NCI-H226 (cell line): ENCODE results near the gene TIPRL.

Source experiments
- DNase-seq: peaks from one replicate; pipeline ENCODE4 v3.0.0-alpha.2; 2015

Gene TIPRL

DNA sequence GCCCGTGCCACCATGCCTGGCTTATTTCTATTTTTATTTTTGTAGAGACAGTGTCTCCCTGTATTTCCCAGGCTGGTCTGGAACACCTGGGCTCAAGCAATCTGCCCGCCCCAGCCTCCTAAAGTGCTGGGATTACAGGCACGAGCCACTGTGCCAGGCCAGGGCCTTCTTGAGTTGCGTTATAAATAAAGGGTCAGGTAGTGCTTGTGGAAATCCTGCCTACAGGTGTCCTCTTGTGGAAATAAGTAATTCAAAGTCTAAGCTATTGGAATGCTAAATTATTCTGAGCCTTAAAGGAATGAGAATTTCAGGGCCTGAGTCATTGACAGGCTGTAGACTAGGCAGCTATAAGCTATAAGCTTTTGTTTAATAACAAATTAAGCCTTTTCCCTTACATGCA is 38.9 kb downstream of the TIPRL start:
- DNase-seq = no peak

DNA sequence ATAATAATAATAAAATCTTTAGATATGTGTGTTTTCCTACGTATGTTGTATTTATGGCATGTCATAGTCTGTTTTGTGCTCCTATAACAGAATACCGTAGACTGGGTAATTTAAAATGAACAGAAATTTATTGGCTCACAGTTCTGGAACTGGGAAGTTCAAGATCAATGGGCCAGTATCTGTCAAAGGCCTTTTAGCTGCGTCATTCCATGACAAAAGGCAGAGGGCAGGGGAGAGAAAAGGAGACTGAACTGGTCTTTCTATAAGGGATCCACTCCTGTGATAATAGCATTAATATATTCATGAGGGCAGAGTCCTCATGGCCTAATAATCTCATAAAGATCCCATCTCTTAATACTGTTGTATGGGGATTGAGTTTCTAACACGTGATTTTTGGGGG is 39.9 kb downstream of the TIPRL start:
- no peak for DNase-seq

DNA sequence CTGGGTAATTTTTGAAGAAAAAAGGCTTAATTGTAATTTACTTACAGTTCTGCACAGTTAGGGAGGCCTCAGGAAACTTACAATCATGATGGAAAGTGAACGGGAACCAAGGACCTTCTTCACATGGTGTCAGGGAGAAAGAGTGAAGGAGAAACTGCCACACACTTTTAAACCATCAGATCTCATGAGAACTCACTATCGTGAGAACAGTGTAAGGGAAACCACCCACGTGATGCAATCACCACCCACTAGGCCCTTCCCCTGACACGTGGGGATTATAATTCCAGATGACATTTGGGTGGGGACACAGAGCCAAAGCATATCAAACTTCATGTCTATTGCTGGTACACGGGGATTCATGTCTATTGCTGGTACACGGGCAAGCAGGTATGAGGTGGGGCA is 41.7 kb downstream of the TIPRL start:
- DNase-seq = no peak

DNA sequence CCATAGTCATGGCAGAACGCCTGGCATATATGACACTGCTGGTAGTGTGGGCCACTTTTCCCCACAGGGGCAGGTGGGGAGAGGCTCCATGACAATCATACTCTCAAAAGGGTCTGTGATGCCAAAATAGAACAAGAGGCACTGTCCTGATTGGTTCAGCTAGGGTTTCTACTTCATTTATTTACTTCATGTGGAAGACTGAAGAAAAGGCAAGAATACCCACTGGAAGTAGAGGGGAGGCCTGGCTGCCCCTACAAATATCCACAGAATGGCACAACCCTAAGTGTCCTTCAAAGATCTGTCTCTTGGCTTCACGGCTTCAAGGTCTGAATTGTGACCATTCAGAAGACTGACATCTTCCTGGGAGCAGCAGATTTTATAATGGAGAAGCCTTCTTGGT is 42.5 kb downstream of the TIPRL start:
- no peak for DNase-seq

DNA sequence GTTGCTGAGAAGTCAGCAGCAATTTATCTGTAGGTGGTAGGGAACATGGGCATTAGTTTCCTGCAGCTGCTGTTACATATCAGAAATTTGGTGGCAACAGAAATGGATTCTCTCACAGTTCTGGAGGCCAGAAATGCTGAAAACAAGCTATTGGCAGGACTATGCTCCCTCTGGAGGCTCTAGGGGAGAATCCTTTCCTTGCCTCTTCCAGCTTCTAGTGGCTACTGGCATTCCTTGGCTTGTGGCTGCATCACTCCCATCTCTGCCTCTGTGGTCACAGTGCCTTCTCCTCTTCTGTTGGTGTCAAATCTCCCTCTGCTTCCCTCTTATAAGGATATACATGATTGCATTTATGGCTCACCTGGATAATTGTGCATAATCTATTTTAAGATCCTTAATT is 44.5 kb downstream of the TIPRL start:
- no peak for DNase-seq

DNA sequence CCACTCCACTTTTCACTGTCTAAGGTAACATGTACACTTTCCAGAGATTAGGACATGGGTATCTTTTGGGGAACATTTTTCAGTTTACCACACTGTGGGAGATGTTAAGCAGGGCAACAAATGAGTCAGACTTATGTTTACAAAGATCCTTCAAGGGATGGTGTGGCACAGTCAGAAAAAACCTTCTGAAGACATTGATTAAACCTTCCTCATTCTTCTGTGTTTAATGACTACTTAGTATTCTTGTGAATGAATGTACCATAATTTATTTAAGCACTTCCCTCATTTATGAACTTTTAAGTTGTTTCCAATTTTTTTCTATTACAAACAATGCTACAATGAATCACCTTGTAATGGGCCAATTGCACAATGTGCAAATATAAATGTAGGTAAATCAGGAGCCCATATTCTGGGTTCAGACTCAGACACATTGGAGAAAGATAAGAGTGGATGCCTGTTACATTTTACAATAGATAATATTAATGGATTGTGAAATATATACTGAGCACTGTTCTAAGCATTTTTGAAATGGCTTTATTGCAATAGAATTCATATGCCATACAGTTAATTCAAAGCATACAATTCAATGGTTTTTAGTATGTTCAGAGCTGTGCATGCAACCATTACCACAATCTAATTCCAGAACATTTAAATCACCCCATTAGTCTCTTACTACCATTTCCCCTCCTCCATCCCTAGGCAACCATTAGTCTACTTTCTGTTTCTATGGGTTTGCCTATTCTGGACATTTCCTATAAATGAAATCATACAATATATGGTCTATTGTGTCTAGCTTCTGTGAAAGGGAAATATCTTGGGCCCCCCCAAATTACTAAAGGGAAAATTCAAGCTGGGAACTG is 45.1 kb downstream of the TIPRL start:
- DNase-seq = peak; percentile 34

DNA sequence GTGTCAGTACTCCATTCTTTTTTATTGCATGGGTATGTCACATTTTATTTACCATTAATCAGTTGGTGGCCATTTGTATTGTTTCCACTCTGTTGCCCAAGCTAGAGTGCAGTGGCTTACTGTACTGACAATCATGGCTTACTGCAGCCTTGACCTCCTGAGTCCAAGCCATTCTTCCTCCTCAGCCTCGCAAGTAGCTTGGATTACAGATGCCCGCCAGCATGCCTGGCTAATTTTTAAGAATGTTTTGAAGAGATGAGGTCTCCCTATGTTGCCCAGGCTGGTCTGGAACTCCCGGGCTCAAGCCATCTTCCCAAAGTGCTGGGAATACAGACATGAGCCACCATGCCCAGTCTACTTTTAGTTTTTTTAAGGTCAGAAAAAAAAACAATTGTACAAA is 46.2 kb downstream of the TIPRL start:
- DNase-seq = no peak

DNA sequence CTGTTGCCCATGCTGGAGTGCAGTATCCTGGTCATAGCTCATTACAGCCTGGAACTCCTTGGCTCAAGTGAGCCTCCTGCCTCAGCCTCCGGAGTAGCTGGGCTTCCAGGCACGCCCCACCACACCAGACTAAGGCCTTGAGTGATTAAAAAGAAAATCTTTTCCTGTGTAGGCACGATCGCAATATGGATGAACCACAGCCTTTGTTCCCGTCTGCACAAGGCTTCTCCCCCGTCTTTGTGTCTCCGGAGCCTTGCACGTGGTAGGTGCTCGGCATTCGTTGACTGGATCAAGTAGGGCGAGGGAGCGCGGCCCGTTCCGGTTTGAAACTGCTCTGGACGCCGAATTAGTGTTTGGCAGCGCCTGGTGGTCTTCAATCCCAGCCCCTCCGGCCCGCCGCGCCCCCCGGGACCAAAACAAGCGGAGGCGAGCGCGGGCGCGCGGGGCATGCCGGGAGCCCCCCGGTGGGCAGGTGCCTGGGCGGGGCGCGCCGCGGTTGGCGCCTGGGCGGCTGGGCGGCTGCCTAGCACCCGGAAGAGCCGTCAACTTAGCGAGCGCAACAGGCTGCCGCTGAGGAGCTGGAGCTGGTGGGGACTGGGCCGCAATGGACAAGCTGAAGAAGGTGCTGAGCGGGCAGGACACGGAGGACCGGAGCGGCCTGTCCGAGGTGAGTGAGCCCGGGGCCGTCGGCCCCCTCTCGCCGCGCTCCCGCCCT is 46.9 kb downstream of the TIPRL start, which contains the start of gene SFT2D2:
SFT2D2 (plus strand) TSS at position 529 of the 715 bp plus-strand sequence; CDS start at position 605, 76 bp downstream.
- DNase-seq = peak; percentile 81

DNA sequence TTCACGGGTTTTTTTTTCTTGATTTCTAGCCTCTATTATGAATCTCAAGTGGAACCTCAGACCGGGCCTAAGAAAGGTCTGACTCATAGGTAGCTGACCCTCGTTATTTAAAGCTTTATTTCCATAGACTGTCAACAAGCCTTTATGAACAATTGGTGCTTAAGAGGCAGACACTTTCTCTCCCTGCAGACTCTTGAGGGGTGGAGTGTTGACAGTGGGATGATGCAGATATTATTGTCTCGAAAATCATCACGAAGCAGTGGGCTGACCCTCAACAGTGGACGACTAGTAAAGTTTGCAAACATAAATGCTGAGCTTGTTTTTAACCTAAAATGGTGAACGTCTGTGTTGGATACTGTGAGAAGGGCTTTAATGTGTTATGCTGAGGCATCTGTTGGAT is 48.9 kb downstream of the TIPRL start:
- no peak for DNase-seq

DNA sequence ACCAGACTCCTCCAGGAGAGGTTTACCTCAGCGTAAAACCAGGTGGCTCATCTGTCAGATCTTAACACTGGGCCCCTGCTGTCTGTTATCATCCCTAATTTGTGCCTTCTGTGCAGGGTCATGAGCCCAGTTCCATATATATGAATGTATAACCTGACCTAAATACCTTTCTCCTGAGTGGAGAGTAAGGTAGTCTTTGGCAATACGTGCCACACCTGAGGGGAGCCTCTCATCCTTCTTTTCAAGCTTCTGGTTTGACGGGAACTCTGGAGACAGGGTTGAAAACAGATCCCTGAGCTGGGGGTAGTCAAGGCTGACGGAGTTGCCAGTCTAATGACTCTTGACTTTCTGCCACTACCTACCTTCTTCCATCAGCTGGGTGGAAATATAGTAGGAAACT is 51.1 kb downstream of the TIPRL start:
- DNase-seq = no peak

DNA sequence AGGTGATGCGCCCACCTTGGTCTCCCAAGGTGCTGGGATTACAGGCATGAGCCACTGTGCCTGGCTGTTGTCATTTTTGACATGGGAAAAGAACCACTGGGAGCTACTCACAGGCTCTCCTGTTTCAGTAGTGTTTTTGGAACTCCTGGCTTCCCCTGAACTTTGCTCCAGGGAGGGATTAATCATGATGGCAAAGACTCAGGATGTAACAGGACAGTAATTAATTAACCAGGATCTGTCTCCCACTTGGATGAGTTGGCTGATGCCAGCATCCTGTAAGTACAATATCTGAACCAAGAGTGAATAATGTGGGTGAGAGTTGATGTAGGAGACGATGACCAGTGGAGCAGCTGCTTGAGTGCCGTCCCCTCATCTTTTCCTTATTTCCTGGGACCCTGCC is 51.9 kb downstream of the TIPRL start:
- DNase-seq = no peak

DNA sequence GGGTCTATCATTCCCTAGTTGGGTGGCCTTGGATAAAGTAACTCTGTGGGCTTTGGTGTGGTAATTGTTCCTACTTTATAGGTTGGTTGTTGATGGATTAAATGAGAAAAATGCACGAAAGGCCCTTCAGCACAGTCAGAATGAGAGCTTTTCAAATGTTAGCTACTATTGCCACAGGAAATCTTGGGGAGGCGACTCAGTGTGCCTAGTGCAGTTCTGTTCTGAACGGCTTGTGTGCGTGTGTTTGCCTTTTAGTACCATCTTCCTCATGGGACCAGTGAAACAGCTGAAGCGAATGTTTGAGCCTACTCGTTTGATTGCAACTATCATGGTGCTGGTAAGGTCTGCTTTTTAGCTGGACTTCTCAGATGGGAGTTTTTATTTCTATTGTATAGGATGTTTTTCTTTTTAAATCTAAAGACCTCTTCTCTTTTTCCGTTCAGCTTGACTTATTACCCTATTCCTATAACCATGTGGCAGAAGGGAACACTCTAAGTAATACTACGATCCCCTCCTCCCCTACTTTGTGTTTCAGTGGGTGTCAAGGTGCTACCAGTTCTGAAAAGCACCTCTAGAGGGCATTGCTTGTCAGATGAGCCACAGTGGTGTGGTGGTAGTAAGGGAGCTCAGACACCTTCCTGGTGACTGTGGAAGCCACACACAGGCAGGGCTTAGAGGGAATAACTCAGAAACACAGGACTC is 56.2 kb downstream of the TIPRL start:
- DNase-seq = peak; percentile 48

DNA sequence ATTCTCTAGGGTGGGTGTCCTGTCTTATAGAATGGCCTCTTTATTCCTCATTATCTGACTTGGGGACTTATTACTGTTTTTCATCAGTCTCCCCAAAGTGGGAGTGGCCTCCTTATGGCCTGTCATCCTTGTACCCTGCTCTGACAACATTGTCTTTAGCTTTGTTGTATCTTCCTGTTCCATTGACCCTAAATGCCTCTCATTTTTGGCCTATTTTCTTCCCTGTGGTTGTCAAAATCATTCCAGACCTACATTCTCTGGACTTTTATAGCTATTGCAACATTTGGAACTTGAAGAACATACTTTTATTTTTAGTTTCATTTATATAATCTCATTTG is 56.8 kb downstream of the TIPRL start:
- no peak for DNase-seq

DNA sequence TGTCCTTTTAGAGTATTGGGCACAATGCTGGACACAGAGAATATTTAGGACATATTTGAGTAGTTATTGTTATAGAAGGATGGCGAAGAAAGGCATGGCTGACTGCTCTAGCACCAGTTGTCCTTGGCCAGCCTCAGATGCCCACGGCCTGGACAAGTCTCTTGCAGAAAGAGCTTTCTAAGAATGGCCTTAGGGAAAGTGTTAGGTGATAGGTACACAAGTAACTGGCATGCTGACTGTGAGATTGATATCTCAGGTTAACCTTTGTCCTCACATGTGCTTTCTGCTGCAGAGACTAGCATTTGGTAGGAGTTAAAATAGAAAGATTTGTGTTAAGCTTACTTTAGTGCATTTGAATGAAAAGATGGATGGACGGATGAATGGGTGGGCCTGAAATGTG is 57.2 kb downstream of the TIPRL start:
- no peak for DNase-seq

DNA sequence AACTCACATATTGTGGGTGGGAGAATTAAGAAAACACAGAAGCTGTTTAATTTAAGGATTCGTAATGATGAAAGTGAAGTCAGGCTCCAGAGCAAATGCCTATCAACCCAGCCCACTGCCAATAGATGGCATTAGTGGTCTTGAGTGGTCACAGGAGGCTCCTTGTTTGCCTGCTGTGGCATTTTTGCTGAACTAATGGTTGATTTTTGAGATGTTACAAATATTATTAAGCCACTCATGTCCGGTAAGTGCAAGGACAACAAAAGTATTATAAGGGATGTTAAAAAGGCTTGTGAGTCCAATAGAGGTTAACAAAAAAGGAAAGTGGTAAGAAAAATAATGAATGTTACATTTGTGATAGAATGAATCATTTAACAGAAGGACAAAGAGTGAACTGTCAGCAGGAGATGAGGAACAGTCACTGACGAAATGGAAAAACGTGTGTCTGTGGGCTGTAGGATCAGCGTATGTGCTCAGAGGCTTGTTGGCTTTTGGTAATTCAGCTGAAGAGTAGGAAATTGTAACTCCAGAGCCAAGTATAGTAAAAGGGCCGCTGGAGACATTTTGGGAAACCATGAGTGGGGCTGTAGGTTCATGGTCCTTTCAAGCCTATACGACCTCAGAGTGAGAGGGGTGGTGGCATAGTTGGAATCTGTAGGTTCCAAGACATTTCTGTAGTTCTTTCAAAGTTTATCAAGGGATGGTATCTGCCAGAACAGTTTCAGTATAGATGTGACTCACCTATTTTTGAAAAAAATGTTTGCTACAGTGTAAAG is 58.3 kb downstream of the TIPRL start:
- no peak for DNase-seq

DNA sequence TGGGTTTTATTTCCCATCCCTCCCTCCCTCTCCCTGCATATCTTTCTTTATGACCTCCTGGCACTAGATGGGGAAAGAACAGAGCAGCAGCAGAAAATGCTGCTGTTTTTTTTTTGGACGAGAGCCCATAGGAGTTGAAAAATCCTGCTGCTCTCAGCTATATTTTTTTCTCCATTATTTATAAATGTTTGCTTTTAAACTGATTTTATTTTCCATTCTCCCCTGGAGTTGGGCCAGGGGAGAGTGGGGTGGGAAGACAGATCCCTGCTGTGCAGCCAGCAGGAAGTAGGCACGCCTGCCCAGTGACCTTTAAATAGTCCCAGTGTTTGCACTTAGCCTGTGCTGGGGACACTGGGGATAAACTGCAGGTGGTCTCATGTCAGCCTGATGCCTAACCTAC is 64.4 kb downstream of the TIPRL start:
- no peak for DNase-seq

DNA sequence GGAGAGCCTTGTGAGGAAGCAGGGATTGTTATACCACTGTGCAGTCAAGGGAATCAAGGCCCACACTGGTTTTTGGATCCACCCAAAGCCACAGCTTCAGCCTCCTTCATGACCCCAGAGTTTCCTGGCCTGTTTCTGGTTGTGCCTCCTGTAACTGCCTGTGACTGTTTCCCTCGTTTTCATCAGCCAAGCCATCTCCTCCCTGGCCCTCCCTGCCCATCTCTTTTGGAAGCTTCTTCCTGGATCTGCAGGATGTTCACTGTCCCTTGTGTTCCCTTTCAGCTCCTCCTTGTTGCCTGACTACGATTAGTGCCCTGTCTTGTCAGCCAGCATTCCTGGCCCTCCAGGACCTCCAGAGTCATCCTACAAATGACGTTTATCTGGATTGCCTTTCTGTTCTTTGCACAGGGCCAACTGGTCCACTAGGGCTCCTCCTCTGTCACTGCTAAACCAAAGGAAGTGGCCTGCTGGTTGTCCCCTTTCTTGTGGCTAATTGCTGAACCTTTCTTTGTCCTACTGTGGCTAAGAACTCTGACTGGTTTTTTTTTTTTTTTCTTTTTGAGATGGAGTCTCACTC is 65.0 kb downstream of the TIPRL start:
- no peak for DNase-seq

DNA sequence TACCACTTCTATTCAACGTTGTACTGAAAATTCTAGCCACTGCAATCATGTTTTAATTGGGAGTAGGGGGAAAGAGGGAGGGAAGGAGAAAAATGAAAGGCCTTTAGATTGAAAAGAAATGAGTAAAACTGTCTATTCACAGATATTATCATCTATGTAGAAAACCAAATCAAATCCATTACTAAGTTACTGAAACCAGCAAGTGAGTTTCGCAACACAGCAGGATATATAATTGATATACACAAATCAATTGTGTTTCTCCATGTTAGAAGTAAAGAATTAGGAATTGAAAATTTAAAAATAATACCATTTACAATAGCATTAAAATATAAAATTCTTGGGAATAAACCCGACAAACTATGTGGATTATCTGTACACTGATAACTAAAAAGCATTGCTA is 66.3 kb downstream of the TIPRL start:
- DNase-seq = no peak

DNA sequence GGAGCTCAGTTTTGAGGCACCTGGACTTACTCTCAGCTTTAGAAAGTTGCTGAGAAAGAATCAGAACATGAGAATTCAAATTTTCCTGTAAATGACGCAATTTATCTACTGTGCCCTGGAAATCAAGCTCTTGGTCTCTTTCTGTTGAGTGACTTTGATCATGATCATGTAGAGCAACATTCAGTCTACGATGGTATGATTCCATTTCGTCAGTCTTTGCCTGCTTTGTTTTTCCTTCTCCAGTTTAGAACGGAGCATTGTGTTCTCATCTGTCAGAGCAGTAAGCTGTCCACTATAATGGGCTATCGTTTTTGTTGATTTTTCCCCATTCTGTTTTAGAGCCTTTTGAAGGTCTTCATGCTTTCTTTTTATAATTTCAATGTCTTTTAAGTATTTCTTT is 67.7 kb downstream of the TIPRL start:
- DNase-seq = no peak
